ENCODE data around the gene TAB3.

GRCh38 chrX:30892591-30892990, 3.5 kb upstream of the TAB3 start:
- TF ChIP-seq, protein P1, sequence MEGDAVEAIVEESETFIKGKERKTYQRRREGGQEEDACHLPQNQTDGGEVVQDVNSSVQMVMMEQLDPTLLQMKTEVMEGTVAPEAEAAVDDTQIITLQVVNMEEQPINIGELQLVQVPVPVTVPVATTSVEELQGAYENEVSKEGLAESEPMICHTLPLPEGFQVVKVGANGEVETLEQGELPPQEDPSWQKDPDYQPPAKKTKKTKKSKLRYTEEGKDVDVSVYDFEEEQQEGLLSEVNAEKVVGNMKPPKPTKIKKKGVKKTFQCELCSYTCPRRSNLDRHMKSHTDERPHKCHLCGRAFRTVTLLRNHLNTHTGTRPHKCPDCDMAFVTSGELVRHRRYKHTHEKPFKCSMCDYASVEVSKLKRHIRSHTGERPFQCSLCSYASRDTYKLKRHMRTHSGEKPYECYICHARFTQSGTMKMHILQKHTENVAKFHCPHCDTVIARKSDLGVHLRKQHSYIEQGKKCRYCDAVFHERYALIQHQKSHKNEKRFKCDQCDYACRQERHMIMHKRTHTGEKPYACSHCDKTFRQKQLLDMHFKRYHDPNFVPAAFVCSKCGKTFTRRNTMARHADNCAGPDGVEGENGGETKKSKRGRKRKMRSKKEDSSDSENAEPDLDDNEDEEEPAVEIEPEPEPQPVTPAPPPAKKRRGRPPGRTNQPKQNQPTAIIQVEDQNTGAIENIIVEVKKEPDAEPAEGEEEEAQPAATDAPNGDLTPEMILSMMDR (IDR thresholded peaks at IDR 0.05 in 2 of 3, conservative IDR thresholded peaks at IDR 0.05 in 1 of 3; ENCODE audit: control insufficient read depth in 2 of 3, extremely low read depth in 1 of 3, insufficient read depth in 1 of 3, low read depth in 3 of 3, low read length in 3 of 3), result no peak
- TF ChIP-seq SREBF2 (IDR thresholded peaks at IDR 0.05; ENCODE audit: low read length) (no peak), EZH2 (IDR thresholded peaks at IDR 0.05; ENCODE audit: borderline replicate concordance, control insufficient read depth, low read depth, low read length) (no peak), JUND (IDR thresholded peaks at IDR 0.05; ENCODE audit: low read depth, low read length) (no peak), ESRRA (IDR thresholded peaks at IDR 0.05; ENCODE audit: low read length) (no peak), RFX5 (IDR thresholded peaks at IDR 0.05; ENCODE audit: low read depth, low read length) (no peak), GABPA (IDR thresholded peaks at IDR 0.05; ENCODE audit: low read depth) (no peak), RAD21 (IDR thresholded peaks at IDR 0.05; ENCODE audit: insufficient read depth, low read depth, low read length) (no peak), POLR2AphosphoS2 (IDR thresholded peaks at IDR 0.05; ENCODE audit: low read depth, low read length) (no peak), GATAD2B (conservative IDR thresholded peaks at IDR 0.05; ENCODE audit: low read depth) (no peak)
- TF ChIP-seq, protein P2, sequence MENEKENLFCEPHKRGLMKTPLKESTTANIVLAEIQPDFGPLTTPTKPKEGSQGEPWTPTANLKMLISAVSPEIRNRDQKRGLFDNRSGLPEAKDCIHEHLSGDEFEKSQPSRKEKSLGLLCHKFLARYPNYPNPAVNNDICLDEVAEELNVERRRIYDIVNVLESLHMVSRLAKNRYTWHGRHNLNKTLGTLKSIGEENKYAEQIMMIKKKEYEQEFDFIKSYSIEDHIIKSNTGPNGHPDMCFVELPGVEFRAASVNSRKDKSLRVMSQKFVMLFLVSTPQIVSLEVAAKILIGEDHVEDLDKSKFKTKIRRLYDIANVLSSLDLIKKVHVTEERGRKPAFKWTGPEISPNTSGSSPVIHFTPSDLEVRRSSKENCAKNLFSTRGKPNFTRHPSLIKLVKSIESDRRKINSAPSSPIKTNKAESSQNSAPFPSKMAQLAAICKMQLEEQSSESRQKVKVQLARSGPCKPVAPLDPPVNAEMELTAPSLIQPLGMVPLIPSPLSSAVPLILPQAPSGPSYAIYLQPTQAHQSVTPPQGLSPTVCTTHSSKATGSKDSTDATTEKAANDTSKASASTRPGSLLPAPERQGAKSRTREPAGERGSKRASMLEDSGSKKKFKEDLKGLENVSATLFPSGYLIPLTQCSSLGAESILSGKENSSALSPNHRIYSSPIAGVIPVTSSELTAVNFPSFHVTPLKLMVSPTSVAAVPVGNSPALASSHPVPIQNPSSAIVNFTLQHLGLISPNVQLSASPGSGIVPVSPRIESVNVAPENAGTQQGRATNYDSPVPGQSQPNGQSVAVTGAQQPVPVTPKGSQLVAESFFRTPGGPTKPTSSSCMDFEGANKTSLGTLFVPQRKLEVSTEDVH (IDR thresholded peaks at IDR 0.05; ENCODE audit: low read depth, partially characterized antibody), result no peak

Data from GM12878 (cell line).